Testis (tissue), 2 donors: ENCODE results near the gene TEAD1.

ENCODE experiments used
- CTCF ChIP-seq, 3 experiments: fragments of 450-650 bp in 2 of 3; fragments of 200-600 bp in 1 of 3; sonication (generic) in 1 of 3; IDR thresholded peaks; one replicate each; pipeline ENCODE4 v1.5.1; 2016 to 2019; ENCODE audit warnings: antibody characterized with exemption in 3 of 3, mild to moderate bottlenecking in 2 of 3, moderate library complexity in 1 of 3
- POLR2A ChIP-seq: fragments of 450-650 bp; IDR thresholded peaks from one replicate; pipeline ENCODE4 v1.6.1; 2017; ENCODE audit warnings: antibody characterized with exemption, mild to moderate bottlenecking, moderate library complexity

- no peak for TF ChIP-seq CTCF (IDR thresholded peaks at IDR 0.05)
- TF ChIP-seq POLR2A: no peak
These were observed 20.5 kb upstream of the TEAD1 start for GRCh38 chr11:12653729-12654128.
